Measurements from ENCODE around the gene GOSR2. TPM values are rescaled to one million over a fixed set of nuclear protein-coding genes. Genes with fewer than 3 reads are reported as not detected.

GOSR2 gene
- total and polyA plus RNA-seq, 2 of the 8 experiments (the other 6 are each of a cell fraction or from before 2014, with no cell fraction given) = 28.2 to 36.2 TPM

GRCh38 chr17:46935658-46936266 lies 12.8 kb downstream of the GOSR2 start (continued):
- no peak for TF ChIP-seq CHD7 (IDR thresholded peaks at IDR 0.05; ENCODE audit: insufficient replicate concordance, low read length)
- TF ChIP-seq TBP (IDR thresholded peaks at IDR 0.05; ENCODE audit: low read depth, low read length) = no peak
- TF ChIP-seq KDM5A (IDR thresholded peaks at IDR 0.05; ENCODE audit: low read length) = no peak
- no peak for TF ChIP-seq POLR2A (IDR thresholded peaks at IDR 0.05; ENCODE audit: control extremely low read depth in 1 of 2, low read depth in 2 of 2, low read length in 2 of 2)
- TF ChIP-seq TAF7 (optimal IDR thresholded peaks at IDR 0.05; ENCODE audit: borderline replicate concordance, low read depth, low read length) = no peak
- no peak for TF ChIP-seq NANOG (IDR thresholded peaks at IDR 0.05; ENCODE audit: insufficient read depth, low read depth, low read length, poor library complexity, severe bottlenecking)
- no peak for TF ChIP-seq JUN (IDR thresholded peaks at IDR 0.05; ENCODE audit: low read depth, low read length)
- no peak for TF ChIP-seq RNF2 (IDR thresholded peaks at IDR 0.05; ENCODE audit: borderline replicate concordance, low read depth, low read length, missing control alignments, poor library complexity, severe bottlenecking)
- no peak for TF ChIP-seq GTF2F1 (IDR thresholded peaks at IDR 0.05; ENCODE audit: borderline replicate concordance, low read depth, low read length)
- TF ChIP-seq GABPA (IDR thresholded peaks at IDR 0.05; ENCODE audit: borderline replicate concordance, insufficient read depth, low read length) = no peak
